DND-41 (cell line): Measurements from ENCODE around the gene TRIP11.

ENCODE experiments used
- ATAC-seq: fragments of 200-7000 bp; cut with Tn5 transposase; 3 replicates; pipeline ENCODE4 v1.9.1; 2021; ENCODE audit warnings: low read depth; ENCODE audit not compliant: insufficient read depth
- DNase-seq: peaks from one replicate; pipeline ENCODE4 v3.0.0-alpha.2; 2020
- H2AFZ ChIP-seq: 2 replicates; pipeline ENCODE4 v1.6.0; 2012; ENCODE audit warnings: low read depth, low read length
- H3K27ac ChIP-seq: 2 replicates; pipeline ENCODE4 v1.5.1; 2012; ENCODE audit warnings: low read length, inconsistent platforms
- H3K27me3 ChIP-seq: fragments of 200-600 bp; sonication (generic); 2 replicates; pipeline ENCODE4 v1.6.0; 2012; ENCODE audit warnings: low read length, mild to moderate bottlenecking, inconsistent platforms; ENCODE audit not compliant: insufficient read depth, poor library complexity
- H3K36me3 ChIP-seq: 2 replicates; pipeline ENCODE4 v1.5.1; 2012; ENCODE audit warnings: low read length, inconsistent platforms; ENCODE audit not compliant: insufficient read depth
- H3K4me1 ChIP-seq: 2 replicates; pipeline ENCODE4 v1.5.1; 2012; ENCODE audit warnings: mild to moderate bottlenecking, low read length; ENCODE audit not compliant: insufficient read depth
- H3K4me2 ChIP-seq: 2 replicates; pipeline ENCODE4 v1.6.0; 2012; ENCODE audit warnings: mild to moderate bottlenecking, moderate library complexity, low read length, inconsistent platforms; ENCODE audit not compliant: insufficient read depth
- H3K4me3 ChIP-seq, 2 experiments: fragments of 200-600 bp in 1 of 2; shearing (Covaris generic) in 1 of 2; 2 replicates each; pipeline ENCODE4 v1.5.1; 2012 to 2016; ENCODE audit warnings: inconsistent platforms in 2 of 2, low read length in 2 of 2, mild to moderate bottlenecking in 2 of 2, low read depth in 1 of 2, moderate library complexity in 1 of 2
- H3K79me2 ChIP-seq: 2 replicates; pipeline ENCODE4 v1.6.0; 2012; ENCODE audit warnings: low read length, inconsistent platforms; ENCODE audit not compliant: insufficient read depth
- H3K9ac ChIP-seq: 2 replicates; pipeline ENCODE4 v1.6.0; 2012; ENCODE audit warnings: low read depth, mild to moderate bottlenecking, inconsistent platforms, low read length, moderate library complexity
- H3K9me3 ChIP-seq: 2 replicates; pipeline ENCODE4 v1.5.1; 2012; ENCODE audit warnings: low read length, moderate library complexity, mild to moderate bottlenecking, inconsistent platforms; ENCODE audit not compliant: insufficient read depth, severe bottlenecking
- H4K20me1 ChIP-seq: 2 replicates; pipeline ENCODE4 v1.6.0; 2012; ENCODE audit warnings: low read length; ENCODE audit not compliant: insufficient read depth
- EZH2 ChIP-seq: IDR thresholded peaks from 3 replicates; pipeline ENCODE4 v1.6.1; 2012; ENCODE audit warnings: borderline replicate concordance, low read depth, mild to moderate bottlenecking, moderate library complexity, low read length, inconsistent platforms; ENCODE audit not compliant: severe bottlenecking
- TF ChIP-seq, protein P1 (sequence below): IDR thresholded peaks from 2 replicates; pipeline ENCODE4 v1.5.1; 2012; ENCODE audit warnings: borderline replicate concordance, low read length, moderate library complexity, mild to moderate bottlenecking; ENCODE audit not compliant: poor library complexity, severe bottlenecking; ENCODE audit errors: extremely low read depth

TRIP11 gene

DNA sequence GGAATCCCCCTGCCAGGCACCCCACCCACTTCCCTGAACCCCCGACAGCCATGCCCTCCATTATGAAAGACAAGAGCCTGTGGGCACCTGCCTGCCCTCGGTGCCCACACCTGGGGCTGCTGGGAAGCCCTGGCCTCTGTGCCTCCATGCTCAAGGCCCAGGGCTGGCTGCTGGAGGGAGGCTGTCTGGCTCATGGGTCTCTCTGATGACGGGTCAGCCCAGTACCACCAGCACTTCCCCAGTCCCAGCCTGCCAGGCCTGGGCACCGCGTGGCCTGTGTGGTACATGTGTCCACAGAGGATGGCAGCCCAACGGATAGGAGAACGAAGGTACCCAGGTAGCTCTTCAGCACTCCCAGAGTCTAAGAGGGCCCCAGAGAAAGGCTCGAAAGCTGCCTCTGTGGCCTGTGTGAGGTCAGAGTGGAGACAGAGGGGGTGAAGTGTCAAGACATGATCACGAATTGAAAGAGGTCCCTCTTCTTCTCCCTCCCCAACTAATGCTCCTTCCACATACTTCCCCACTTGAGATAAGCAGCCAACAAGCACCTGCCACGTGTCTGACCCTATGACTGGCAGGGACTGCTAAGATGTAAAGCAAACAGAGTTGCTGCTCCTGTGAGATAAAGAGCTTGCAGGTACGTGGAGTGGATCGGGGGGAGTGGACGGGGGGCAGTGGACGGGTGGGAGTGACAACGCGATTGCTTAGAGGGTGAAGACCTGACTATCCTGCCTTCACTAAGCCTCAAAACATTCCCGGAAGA is 113.5 kb downstream of the TRIP11 start:
- Histone ChIP-seq H4K20me1 (no peaks in the 10 kb centered on the region), H3K4me3 (no peak overlapping the region), H2AFZ (no peak overlapping the region), H3K79me2 (no peaks in the 10 kb centered on the region), H3K27ac (no peak overlapping the region), H3K27me3 (no peaks in the 10 kb centered on the region), H3K9me3 (no peaks in the 10 kb centered on the region), H3K9ac (no peak overlapping the region), H3K4me1 (no peaks in the 10 kb centered on the region), H3K36me3 (no peaks in the 10 kb centered on the region), H3K4me2 (no peak overlapping the region)
- TF ChIP-seq, protein P1, sequence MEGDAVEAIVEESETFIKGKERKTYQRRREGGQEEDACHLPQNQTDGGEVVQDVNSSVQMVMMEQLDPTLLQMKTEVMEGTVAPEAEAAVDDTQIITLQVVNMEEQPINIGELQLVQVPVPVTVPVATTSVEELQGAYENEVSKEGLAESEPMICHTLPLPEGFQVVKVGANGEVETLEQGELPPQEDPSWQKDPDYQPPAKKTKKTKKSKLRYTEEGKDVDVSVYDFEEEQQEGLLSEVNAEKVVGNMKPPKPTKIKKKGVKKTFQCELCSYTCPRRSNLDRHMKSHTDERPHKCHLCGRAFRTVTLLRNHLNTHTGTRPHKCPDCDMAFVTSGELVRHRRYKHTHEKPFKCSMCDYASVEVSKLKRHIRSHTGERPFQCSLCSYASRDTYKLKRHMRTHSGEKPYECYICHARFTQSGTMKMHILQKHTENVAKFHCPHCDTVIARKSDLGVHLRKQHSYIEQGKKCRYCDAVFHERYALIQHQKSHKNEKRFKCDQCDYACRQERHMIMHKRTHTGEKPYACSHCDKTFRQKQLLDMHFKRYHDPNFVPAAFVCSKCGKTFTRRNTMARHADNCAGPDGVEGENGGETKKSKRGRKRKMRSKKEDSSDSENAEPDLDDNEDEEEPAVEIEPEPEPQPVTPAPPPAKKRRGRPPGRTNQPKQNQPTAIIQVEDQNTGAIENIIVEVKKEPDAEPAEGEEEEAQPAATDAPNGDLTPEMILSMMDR = no peak
- no peak for TF ChIP-seq EZH2
- ATAC-seq (no peak), DNase-seq (no peak)

DNA sequence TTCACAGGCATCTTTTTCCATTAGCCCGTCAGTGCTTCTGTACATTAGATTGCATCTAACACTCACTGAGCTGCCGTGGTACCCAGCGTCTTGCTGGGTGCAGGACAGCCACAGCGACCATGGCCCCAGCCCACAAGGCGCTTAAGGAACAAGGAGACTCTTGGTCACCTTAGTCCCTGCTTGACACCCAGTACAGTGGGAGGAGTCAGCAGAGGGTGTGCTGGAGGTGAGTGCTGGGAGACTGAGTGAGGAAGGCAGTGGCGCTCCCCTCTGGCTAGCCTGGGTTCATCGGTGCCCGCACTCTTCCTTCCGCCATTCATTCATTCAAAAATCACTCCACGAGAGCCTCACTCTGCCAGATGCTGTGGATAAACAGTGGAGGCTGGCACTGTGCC is 114.1 kb downstream of the TRIP11 start:
- DNase-seq (no peak), ATAC-seq (no peak)
- H3K4me1 ChIP-seq = no peaks in the 10 kb centered on the region
- TF ChIP-seq EZH2 = no peak
- TF ChIP-seq, protein P1 = no peak
- H3K9me3 ChIP-seq = no peaks in the 10 kb centered on the region
- H3K27ac ChIP-seq = no peak overlapping the region
- H3K27me3 ChIP-seq = no peaks in the 10 kb centered on the region
- no peaks in the 10 kb centered on the region for H4K20me1 ChIP-seq
- H3K4me2 ChIP-seq = no peak overlapping the region
- H3K79me2 ChIP-seq = no peaks in the 10 kb centered on the region
- H3K36me3 ChIP-seq = no peaks in the 10 kb centered on the region
- no peak overlapping the region for H2AFZ ChIP-seq
- no peak overlapping the region for H3K9ac ChIP-seq
- H3K4me3 ChIP-seq = no peak overlapping the region

DNA sequence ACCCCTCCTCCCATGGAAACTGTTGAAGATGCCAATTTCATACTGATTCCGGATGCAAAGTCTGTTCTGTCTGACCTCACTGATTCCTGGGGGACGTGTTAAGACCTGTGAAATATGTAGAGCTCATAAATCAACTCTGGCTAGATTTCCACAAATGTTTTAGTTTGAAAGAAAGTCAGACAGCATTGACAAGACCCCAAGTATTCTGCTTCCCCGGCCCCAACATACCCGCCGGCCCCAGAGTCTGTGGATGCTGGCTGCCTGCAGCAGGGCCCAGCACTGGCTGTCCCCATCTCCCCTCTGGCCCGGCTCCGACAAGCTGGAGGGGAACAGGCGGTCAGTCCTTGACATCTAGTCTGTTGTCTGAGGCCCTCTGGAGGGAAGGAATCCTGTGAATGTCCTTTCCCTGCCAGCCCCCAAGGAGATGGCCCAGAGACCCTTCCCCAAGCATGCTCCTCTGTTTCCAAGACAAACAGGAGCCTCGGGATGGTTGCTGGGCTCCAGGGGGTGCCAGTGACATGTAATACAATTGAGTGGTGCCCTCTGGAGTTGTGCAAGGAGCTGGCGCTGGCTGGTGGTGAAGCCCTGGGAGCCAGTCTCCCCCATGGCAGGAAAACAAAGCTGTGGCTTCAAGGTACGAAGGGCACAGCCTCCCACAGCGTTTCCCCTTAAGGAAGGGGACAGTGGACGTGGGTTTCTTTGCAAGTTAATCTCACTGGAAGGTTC is 114.7 kb downstream of the TRIP11 start:
- no peaks in the 10 kb centered on the region for H3K27me3 ChIP-seq
- no peak for ATAC-seq
- TF ChIP-seq, protein P1 = peak; percentile 30
- TF ChIP-seq EZH2 = no peak
- H3K4me2 ChIP-seq = no peak overlapping the region
- no peaks in the 10 kb centered on the region for H3K9me3 ChIP-seq
- no peaks in the 10 kb centered on the region for H3K79me2 ChIP-seq
- no peak for DNase-seq
- H3K4me1 ChIP-seq = no peaks in the 10 kb centered on the region
- no peaks in the 10 kb centered on the region for H3K36me3 ChIP-seq
- H4K20me1 ChIP-seq = no peaks in the 10 kb centered on the region
- no peak overlapping the region for H2AFZ ChIP-seq
- no peak overlapping the region for H3K27ac ChIP-seq
- H3K9ac ChIP-seq = no peak overlapping the region
- H3K4me3 ChIP-seq = no peak overlapping the region
